Esophagus (tissue), 2 donors: ENCODE data around the gene GINS2. TPM values are rescaled to one million over a fixed set of nuclear protein-coding genes. Genes with fewer than 3 reads are reported as not detected.

ENCODE experiments used
- H3K27ac ChIP-seq, 2 donors: one replicate each; pipeline ENCODE4 v1.5.1; 2013; ENCODE audit warnings: low read depth in 2 of 2, mild to moderate bottlenecking in 2 of 2, inconsistent platforms in 1 of 2, low read length in 1 of 2, moderate library complexity in 1 of 2
- H3K27me3 ChIP-seq, 2 donors: one replicate each; pipeline ENCODE4 v1.6.1; 2013; ENCODE audit warnings: low read length in 2 of 2, control low read depth in 1 of 2, mild to moderate bottlenecking in 1 of 2; ENCODE audit not compliant: insufficient read depth in 2 of 2, control insufficient read depth in 1 of 2
- H3K36me3 ChIP-seq, 2 donors: one replicate each; pipeline ENCODE4 v1.6.1; 2013; ENCODE audit warnings: low read length in 1 of 2; ENCODE audit not compliant: control insufficient read depth in 2 of 2, insufficient read depth in 2 of 2
- H3K4me1 ChIP-seq, 2 donors: one replicate each; pipeline ENCODE4 v1.6.1; 2013; ENCODE audit warnings: low read length in 1 of 2; ENCODE audit not compliant: control insufficient read depth in 2 of 2, insufficient read depth in 2 of 2
- H3K4me3 ChIP-seq, 2 donors: one replicate each; pipeline ENCODE4 v1.5.1; 2013; ENCODE audit warnings: low read length in 2 of 2, mild to moderate bottlenecking in 2 of 2, low read depth in 1 of 2, moderate library complexity in 1 of 2
- H3K9me3 ChIP-seq, 2 donors: one replicate each; pipeline ENCODE4 v1.6.1; 2013; ENCODE audit warnings: mild to moderate bottlenecking in 2 of 2, low read depth in 1 of 2, low read length in 1 of 2, moderate library complexity in 1 of 2; ENCODE audit not compliant: control insufficient read depth in 2 of 2, insufficient read depth in 1 of 2
- WGBS, 2 donors: extraction: QIAGEN DNeasy Blood & Tissue Kit; methylation state at CpG; one replicate each; pipeline ENCODE4 v1.1.7; 2013; 5-methylcytosine and 5-hydroxymethylcytosine counted together
- polyA plus RNA-seq, 2 donors: library from polyadenylated mRNA; stranded (reverse); fragments of 200-250 nt; gene quantifications; one replicate each; pipeline ENCODE4 v1.2.3, GENCODE V29; 2013
- donor health status: healthy with polysubstance abuse.
- donor health status: Bipolar disorder and iron deficiency.

The GINS2 gene
- polyA plus RNA-seq, 2 donors: 3.2 to 6.6 TPM

GRCh38 chr16:85657996-85658395 lies 30.8 kb downstream of the GINS2 start:
- Histone ChIP-seq H3K36me3 (peaks cover 11 to 76% of the 10 kb centered on the region in 2 donors), H3K9me3 (no peaks in the 10 kb centered on the region), H3K4me1 (peaks cover 2 to 7% of the 10 kb centered on the region in 2 donors), H3K27ac (no peak overlapping the region), H3K27me3 (no peaks in the 10 kb centered on the region), H3K4me3 (no peak overlapping the region)
- 89 to 92% methylated on average over 3 of the region's 3 CpGs for WGBS, 2 donors

- H3K4me3 ChIP-seq: no peak overlapping the region
- H3K36me3 ChIP-seq: peaks cover 5 to 69% of the 10 kb centered on the region in 2 donors
- peaks cover 2 to 10% of the 10 kb centered on the region in 2 donors for H3K4me1 ChIP-seq
- WGBS, 2 donors: 94 to 95% methylated on average over 20 to 21 of the region's 21 CpGs
- no peaks in the 10 kb centered on the region for H3K9me3 ChIP-seq
- H3K27me3 ChIP-seq: no peaks in the 10 kb centered on the region
- H3K27ac ChIP-seq: no peak overlapping the region
Measured at GRCh38 chr16:85657267-85657650, 31.5 kb downstream of the GINS2 start.

DNA sequence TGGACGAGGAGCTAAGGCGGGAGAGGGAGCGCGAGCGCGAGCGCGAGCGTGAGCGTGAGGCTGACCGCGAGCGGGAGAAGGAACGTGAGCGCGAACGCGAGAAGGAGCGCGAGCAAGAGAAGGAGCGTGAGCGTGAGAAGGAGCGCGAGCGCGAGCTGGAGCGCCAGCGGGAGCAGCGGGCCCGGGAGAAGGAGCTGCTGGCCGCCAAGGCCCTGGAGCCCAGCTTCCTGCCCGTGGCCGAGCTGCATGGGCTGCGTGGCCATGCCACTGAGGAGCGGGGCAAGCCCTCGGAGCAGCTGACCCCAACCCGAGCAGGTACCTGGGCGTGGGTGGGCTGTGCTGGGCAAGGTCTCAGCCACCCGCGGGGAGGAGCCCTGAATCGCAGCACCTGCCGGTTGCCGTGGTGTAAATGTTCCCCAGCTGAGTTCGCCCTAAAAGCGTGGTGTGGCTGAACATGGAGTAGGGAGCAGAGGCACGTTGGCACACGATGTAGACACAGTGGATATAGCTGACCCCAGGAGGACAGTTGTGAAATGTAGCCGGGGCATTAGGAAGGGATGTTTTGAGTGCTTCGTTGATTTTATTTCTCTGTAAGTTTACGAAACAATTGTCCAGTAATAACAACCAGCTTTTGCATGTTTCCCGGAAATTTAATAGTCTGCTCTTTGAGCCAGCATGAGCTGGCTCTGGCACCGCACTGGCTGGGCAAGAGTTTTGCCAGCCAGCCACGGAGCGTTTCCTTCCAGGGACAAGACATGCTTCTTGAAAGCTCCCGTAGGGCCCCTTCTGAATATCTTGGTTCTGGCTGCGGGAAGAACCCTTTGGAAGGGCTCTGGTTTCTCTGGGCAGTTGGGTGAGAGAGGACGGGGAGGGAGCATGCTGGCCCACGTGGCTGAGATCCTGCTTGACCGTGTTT lies 32.1 kb downstream of the GINS2 start:
- H3K4me1 ChIP-seq: peaks cover 2 to 15% of the 10 kb centered on the region in 2 donors
- H3K9me3 ChIP-seq: no peaks in the 10 kb centered on the region
- WGBS, 2 donors: 94 to 95% methylated on average over 58 to 59 of the region's 59 CpGs
- no peaks in the 10 kb centered on the region for H3K27me3 ChIP-seq
- H3K27ac ChIP-seq: no peak overlapping the region
- H3K36me3 ChIP-seq: peaks cover 5 to 64% of the 10 kb centered on the region in 2 donors
- no peak overlapping the region for H3K4me3 ChIP-seq

DNA sequence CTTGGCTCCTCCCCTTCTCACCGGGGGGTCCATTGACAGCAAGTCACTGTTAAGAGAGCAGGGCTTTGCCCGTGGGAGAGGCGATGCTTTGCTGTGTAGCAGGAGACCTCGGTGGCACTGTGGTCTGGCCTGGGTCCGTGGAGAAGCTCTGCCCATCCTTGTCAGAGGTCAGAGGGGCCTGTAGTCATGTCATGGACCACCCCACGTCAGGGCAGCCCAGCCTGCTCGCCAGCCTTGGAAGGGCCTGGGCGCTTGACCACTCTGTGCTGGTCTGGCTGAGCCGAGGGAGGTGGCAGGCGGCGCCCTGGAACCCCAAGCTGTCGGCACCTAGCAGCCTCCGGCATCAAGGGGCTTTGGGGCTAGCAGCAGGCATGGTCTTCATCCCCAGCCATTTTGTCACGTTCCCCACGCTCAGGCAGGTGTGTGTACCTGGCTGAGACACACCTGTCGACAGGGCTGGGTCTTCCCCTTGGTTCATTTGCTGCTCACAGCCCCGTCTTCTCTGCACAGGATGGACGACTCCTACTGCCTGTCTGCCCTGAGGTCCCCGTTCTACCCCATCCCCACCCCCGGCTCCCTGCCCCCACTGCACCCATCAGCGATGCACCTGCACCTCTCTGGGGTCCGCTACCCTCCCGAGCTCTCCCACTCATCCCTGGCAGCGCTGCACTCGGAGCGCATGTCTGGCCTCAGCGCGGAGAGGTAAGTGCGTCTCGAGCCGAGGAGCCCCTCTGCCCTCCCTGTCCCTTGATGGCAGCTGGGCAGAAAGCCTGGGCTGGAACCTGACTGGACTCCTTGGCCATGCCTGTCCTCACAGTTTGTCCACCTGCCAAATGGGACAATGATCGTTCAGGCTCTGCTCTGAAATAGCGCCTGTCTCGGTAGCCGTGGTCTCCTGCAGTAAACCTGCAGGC lies 33.3 kb downstream of the GINS2 start:
- H3K27ac ChIP-seq: no peak overlapping the region
- H3K9me3 ChIP-seq: no peaks in the 10 kb centered on the region
- peaks cover 5 to 56% of the 10 kb centered on the region in 2 donors for H3K36me3 ChIP-seq
- no peak overlapping the region for H3K4me3 ChIP-seq
- H3K4me1 ChIP-seq: peaks cover 2 to 15% of the 10 kb centered on the region in 2 donors
- 93 to 95% methylated on average over 35 of the region's 35 CpGs for WGBS, 2 donors
- no peaks in the 10 kb centered on the region for H3K27me3 ChIP-seq

- Histone ChIP-seq H3K27ac (no peak overlapping the region), H3K36me3 (peaks cover 5 to 65% of the 10 kb centered on the region in 2 donors), H3K4me3 (no peak overlapping the region), H3K27me3 (no peaks in the 10 kb centered on the region), H3K9me3 (no peaks in the 10 kb centered on the region), H3K4me1 (peaks cover 2 to 15% of the 10 kb centered on the region in 2 donors)
- 94 to 95% methylated on average over 41 of the region's 41 CpGs for WGBS, 2 donors
Measured at GRCh38 chr16:85654251-85655095, 34.3 kb downstream of the GINS2 start.

- no peaks in the 10 kb centered on the region for H3K27me3 ChIP-seq
- H3K27ac ChIP-seq: peak overlapping the region; percentile 26 to 52
- H3K9me3 ChIP-seq: no peaks in the 10 kb centered on the region
- WGBS, 2 donors: 69 to 77% methylated on average over 20 to 21 of the region's 21 CpGs
- peaks cover 0 to 15% of the 10 kb centered on the region in 2 donors for H3K4me1 ChIP-seq
- H3K36me3 ChIP-seq: peaks cover 5 to 59% of the 10 kb centered on the region in 2 donors
- H3K4me3 ChIP-seq: no peak overlapping the region
Measured at GRCh38 chr16:85653290-85653891, 35.4 kb downstream of the GINS2 start.

DNA sequence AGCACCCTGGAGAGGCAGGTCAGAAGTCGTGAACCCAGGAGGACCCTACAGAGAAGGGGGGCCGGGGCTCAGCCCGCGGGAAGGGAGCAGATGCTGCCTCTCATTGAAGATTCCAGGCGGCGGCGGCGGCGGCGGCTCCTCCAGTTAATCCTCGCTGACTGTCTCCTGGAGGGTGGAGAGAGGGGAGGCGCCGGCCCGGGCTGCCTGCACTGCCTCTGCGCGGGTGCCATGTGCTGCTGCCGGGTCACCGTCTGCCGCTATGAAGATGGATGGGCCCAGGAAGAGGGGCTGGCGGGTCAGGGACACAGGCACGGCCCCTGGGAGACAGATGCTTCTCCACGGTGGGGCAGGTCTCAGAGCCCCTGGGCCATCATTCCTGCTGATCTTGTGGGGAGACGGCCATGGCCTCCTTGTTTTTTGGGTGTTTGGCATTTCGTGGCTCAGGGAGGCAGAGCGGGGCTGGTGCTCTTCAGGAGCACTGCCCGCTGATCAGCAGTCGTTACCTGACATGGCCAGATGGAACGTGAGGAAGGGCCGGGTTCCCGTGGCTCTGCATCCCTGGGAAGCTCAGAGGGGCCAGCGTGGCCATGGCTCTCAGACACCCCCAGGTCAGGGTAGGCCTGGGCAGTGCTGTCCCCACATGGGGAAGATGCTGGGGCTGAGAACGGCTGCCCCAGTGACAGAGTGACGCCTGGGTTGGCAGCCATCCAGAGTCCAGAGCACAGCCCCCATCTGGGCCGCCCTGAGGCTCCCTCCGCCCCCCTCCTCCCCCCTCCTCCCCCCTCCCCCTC lies 36.1 kb downstream of the GINS2 start:
- Histone ChIP-seq H3K27me3 (no peaks in the 10 kb centered on the region), H3K36me3 (peaks cover 5 to 58% of the 10 kb centered on the region in 2 donors), H3K9me3 (no peaks in the 10 kb centered on the region), H3K4me3 (no peak overlapping the region), H3K27ac (peak overlapping the region in 1 of 2 donors; percentile 82), H3K4me1 (peaks cover 0 to 15% of the 10 kb centered on the region in 2 donors)
- WGBS, 2 donors: 33 to 46% methylated on average over 28 to 35 of the region's 35 CpGs

DNA sequence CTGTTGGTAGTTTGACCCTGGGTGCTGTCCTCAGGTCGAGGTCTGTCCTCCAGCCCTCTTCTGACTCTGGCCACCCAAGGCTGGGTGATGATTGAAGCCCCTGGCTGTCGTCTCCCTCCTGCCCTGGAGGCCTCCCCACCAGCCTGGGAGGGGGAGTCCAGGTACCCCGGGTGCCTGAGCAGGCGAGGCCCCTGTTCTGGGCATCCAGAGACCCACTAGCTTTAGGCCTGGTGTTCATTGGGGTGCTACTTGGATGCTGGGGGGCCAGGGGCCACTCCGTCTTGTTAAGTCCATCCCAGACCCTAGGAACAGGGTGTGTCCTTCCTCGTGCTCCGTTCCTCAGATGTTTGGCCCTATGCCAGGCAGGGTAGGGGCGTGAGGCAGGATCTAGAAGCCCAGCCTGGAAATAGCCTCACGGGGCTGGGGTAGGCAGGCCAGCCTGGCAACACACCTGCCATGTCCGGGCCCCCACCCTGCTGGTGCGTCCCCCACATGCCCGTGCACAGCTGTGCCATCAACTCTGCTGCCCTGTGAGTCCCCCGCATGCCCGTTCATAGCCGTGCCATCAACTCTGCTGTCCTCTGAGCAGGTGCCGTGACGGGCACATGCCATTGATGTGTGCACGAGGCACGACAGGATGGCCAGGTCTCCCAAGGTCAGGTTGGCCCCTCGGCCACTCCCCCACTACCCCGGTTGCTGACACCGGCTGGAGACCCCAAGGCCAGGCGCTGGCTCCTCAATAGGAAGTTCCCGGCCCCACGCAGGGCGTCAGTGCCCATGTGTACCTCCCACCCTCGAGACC lies 36.9 kb downstream of the GINS2 start:
- peaks cover 0 to 51% of the 10 kb centered on the region in 2 donors for H3K36me3 ChIP-seq
- H3K9me3 ChIP-seq: no peaks in the 10 kb centered on the region
- no peak overlapping the region for H3K27ac ChIP-seq
- H3K27me3 ChIP-seq: no peaks in the 10 kb centered on the region
- H3K4me1 ChIP-seq: peaks cover 0 to 15% of the 10 kb centered on the region in 2 donors
- H3K4me3 ChIP-seq: no peak overlapping the region
- WGBS, 2 donors: 59 to 64% methylated on average over 27 of the region's 27 CpGs
